ENCODE measurements around the gene HOMER2.

GRCh38 chr15:82874961-82875360, 77.6 kb downstream of the HOMER2 start:
- TF ChIP-seq CTCF (IDR thresholded peaks at IDR 0.05) = no peak
- no peak for TF ChIP-seq POLR2A (IDR thresholded peaks at IDR 0.05)
